ENCODE data around the gene PIGU.

PIGU gene

GRCh38 chr20:34552569-34552968 is 124.3 kb downstream of the PIGU start:
- no peak for DNase-seq

GRCh38 chr20:34549929-34550305 is 127.0 kb downstream of the PIGU start:
- no peak for DNase-seq

- DNase-seq = no peak
Measured at GRCh38 chr20:34549291-34549928, 127.5 kb downstream of the PIGU start.

- DNase-seq = no peak
Measured at GRCh38 chr20:34547844-34548613, 128.9 kb downstream of the PIGU start.

- peak; percentile 50 for DNase-seq
Measured at GRCh38 chr20:34546751-34547181, 130.1 kb downstream of the PIGU start.

GRCh38 chr20:34544109-34544796 is 132.6 kb downstream of the PIGU start:
- DNase-seq = no peak

GRCh38 chr20:34543463-34544056 is 133.3 kb downstream of the PIGU start:
- no peak for DNase-seq

GRCh38 chr20:34542439-34542838 is 134.5 kb downstream of the PIGU start:
- DNase-seq = no peak

GRCh38 chr20:34541917-34542316 is 135.0 kb downstream of the PIGU start:
- DNase-seq = no peak

- DNase-seq = no peak
Measured at GRCh38 chr20:34541264-34541901, 135.5 kb downstream of the PIGU start.

GRCh38 chr20:34540596-34541263 is 136.2 kb downstream of the PIGU start:
- DNase-seq = no peak

- DNase-seq = no peak
Measured at GRCh38 chr20:34539756-34540155, 137.1 kb downstream of the PIGU start.

GRCh38 chr20:34538671-34539123 is 138.2 kb downstream of the PIGU start:
- DNase-seq = no peak

- no peak for DNase-seq
Measured at GRCh38 chr20:34537651-34538050, 139.2 kb downstream of the PIGU start.

GRCh38 chr20:34536798-34537394 is 140.0 kb downstream of the PIGU start:
- no peak for DNase-seq

- DNase-seq = no peak
Measured at GRCh38 chr20:34535857-34536256, 141.0 kb downstream of the PIGU start.

GRCh38 chr20:34535301-34535840 is 141.5 kb downstream of the PIGU start:
- no peak for DNase-seq

- DNase-seq = no peak
Measured at GRCh38 chr20:34534391-34535165, 142.3 kb downstream of the PIGU start.

GRCh38 chr20:34532756-34533155 is 144.1 kb downstream of the PIGU start:
- no peak for DNase-seq

- DNase-seq = no peak
Measured at GRCh38 chr20:34532320-34532719, 144.6 kb downstream of the PIGU start.

Data from NCI-H1092 (cell line).